SK-N-SH treated with all-trans-retinoic acid at 6 μM for 48 hours (cell line): Measurements from ENCODE around the gene DPP10.
"Not testable (repeated sequence)": the region's sequence is repeated elsewhere in the genome, so short reads cannot be mapped to it uniquely, and the experiment has no call there.

ENCODE experiments used
- ARNTL ChIP-seq: fragments of 450-650 bp; formaldehyde crosslinking; IDR thresholded peaks from 2 replicates; pipeline ENCODE4 v1.5.0; 2020; ENCODE audit warnings: low read depth, mild to moderate bottlenecking, moderate library complexity, borderline replicate concordance
- GLIS3 ChIP-seq: fragments of 250-450 bp; sonication (Bioruptor Pico); IDR thresholded peaks from 2 replicates; pipeline ENCODE4 v1.5.0; 2020; ENCODE audit warnings: mild to moderate bottlenecking, moderate library complexity
- PATZ1 ChIP-seq: fragments of 250-450 bp; sonication (Bioruptor Pico); IDR thresholded peaks from 2 replicates; pipeline ENCODE4 v1.8.0; 2020; ENCODE audit warnings: mild to moderate bottlenecking, moderate library complexity, borderline replicate concordance
- TCF4 ChIP-seq: fragments of 250-450 bp; sonication (Bioruptor Pico); IDR thresholded peaks from 2 replicates; pipeline ENCODE4 v1.8.0; 2021; ENCODE audit warnings: mild to moderate bottlenecking, moderate library complexity, borderline replicate concordance
- TSHZ2 ChIP-seq: fragments of 250-450 bp; sonication (Bioruptor Pico); IDR thresholded peaks from 2 replicates; pipeline ENCODE4 v1.5.0; 2020; ENCODE audit warnings: mild to moderate bottlenecking, moderate library complexity
- ZNF8 ChIP-seq: fragments of 450-650 bp; formaldehyde crosslinking; IDR thresholded peaks from 2 replicates; pipeline ENCODE4 v1.5.0; 2020; ENCODE audit warnings: mild to moderate bottlenecking, moderate library complexity

GRCh38 chr2:115086051-115086620, 643.7 kb downstream of the DPP10 start:
- not testable (repeated sequence) for TF ChIP-seq GLIS3, PATZ1, ARNTL, TCF4, ZNF8, TSHZ2 (CRISPR knock-in tag)
